Measurements from ENCODE around the gene GABRA5.
A peak's percentile ranks its signal among the peaks of the same experiment; 100 is the strongest.
"Not testable (repeated sequence)": the region's sequence is repeated elsewhere in the genome, so short reads cannot be mapped to it uniquely, and the experiment has no call there.

The GABRA5 gene

GRCh38 chr15:26866298-26867199, at the start of gene GABRA5:
Gene GABRA5 (plus strand): TSS chr15:26867062. CDS start chr15:26869249, 2,187 bp downstream.
- Histone ChIP-seq H3K27me3 (ENCODE audit: control insufficient read depth, insufficient read depth, low read length) (peaks cover 41% of the 10 kb centered on the region), H3K27ac (ENCODE audit: low read length) (no peak within 1 kb of the TSS), H3K4me3 (ENCODE audit: low read length) (peak within 1 kb of the TSS; percentile 61), H3K4me1 (ENCODE audit: control insufficient read depth, low read depth, low read length) (peaks cover 18% of the 10 kb centered on the region), H3K9ac (ENCODE audit: low read length) (peak within 1 kb of the TSS; percentile 16), H3K36me3 (ENCODE audit: control insufficient read depth, low read depth, low read length) (no peaks in the 10 kb centered on the region), H3K9me3 (ENCODE audit: control insufficient read depth, low read depth, low read length) (no peaks in the 10 kb centered on the region)

- H3K9me3 ChIP-seq (ENCODE audit: control insufficient read depth, low read depth, low read length): not testable (repeated sequence)
These were observed 35.7 kb upstream of the GABRA5 start for GRCh38 chr15:26831191-26831590.

GRCh38 chr15:26831951-26832350, 34.9 kb upstream of the GABRA5 start:
- H3K36me3 ChIP-seq (ENCODE audit: control insufficient read depth, low read depth, low read length): no peaks in the 10 kb centered on the region
- H3K4me3 ChIP-seq (ENCODE audit: low read length): no peak overlapping the region
- H3K27me3 ChIP-seq (ENCODE audit: control insufficient read depth, insufficient read depth, low read length): no peaks in the 10 kb centered on the region
- H3K4me1 ChIP-seq (ENCODE audit: control insufficient read depth, low read depth, low read length): no peaks in the 10 kb centered on the region
- H3K9me3 ChIP-seq (ENCODE audit: control insufficient read depth, low read depth, low read length): peaks cover 6% of the 10 kb centered on the region
- no peak overlapping the region for H3K27ac ChIP-seq (ENCODE audit: low read length)
- H3K9ac ChIP-seq (ENCODE audit: low read length): no peak overlapping the region

More at GRCh38 chr15:26831191-26831590, 35.7 kb upstream of the GABRA5 start:
- not testable (repeated sequence) for H3K27me3 ChIP-seq (ENCODE audit: control insufficient read depth, insufficient read depth, low read length); H3K4me3 ChIP-seq (ENCODE audit: low read length); H3K36me3 ChIP-seq (ENCODE audit: control insufficient read depth, low read depth, low read length); H3K9ac ChIP-seq (ENCODE audit: low read length); H3K4me1 ChIP-seq (ENCODE audit: control insufficient read depth, low read depth, low read length); H3K27ac ChIP-seq (ENCODE audit: low read length)

GRCh38 chr15:26838742-26839460, 28.0 kb upstream of the GABRA5 start:
- peak overlapping the region; percentile 57 for H3K4me3 ChIP-seq (ENCODE audit: low read length)
- H3K27ac ChIP-seq (ENCODE audit: low read length): no peak overlapping the region
- peaks cover 12% of the 10 kb centered on the region for H3K4me1 ChIP-seq (ENCODE audit: control insufficient read depth, low read depth, low read length)
- H3K9me3 ChIP-seq (ENCODE audit: control insufficient read depth, low read depth, low read length): peaks cover 14% of the 10 kb centered on the region
- no peaks in the 10 kb centered on the region for H3K36me3 ChIP-seq (ENCODE audit: control insufficient read depth, low read depth, low read length)
- H3K27me3 ChIP-seq (ENCODE audit: control insufficient read depth, insufficient read depth, low read length): no peaks in the 10 kb centered on the region
- H3K9ac ChIP-seq (ENCODE audit: low read length): no peak overlapping the region

GRCh38 chr15:26841514-26841913, 25.3 kb upstream of the GABRA5 start:
- Histone ChIP-seq H3K9ac (ENCODE audit: low read length) (no peak overlapping the region), H3K27me3 (ENCODE audit: control insufficient read depth, insufficient read depth, low read length) (no peaks in the 10 kb centered on the region), H3K4me1 (ENCODE audit: control insufficient read depth, low read depth, low read length) (peaks cover 12% of the 10 kb centered on the region)

GRCh38 chr15:26841941-26842340, 24.9 kb upstream of the GABRA5 start:
- Histone ChIP-seq H3K27me3 (ENCODE audit: control insufficient read depth, insufficient read depth, low read length) (no peaks in the 10 kb centered on the region), H3K4me3 (ENCODE audit: low read length) (no peak overlapping the region), H3K4me1 (ENCODE audit: control insufficient read depth, low read depth, low read length) (peaks cover 12% of the 10 kb centered on the region), H3K9me3 (ENCODE audit: control insufficient read depth, low read depth, low read length) (peaks cover 8% of the 10 kb centered on the region), H3K27ac (ENCODE audit: low read length) (no peak overlapping the region), H3K9ac (ENCODE audit: low read length) (no peak overlapping the region), H3K36me3 (ENCODE audit: control insufficient read depth, low read depth, low read length) (no peaks in the 10 kb centered on the region)

More at GRCh38 chr15:26841514-26841913, 25.3 kb upstream of the GABRA5 start:
- Histone ChIP-seq H3K9me3 (ENCODE audit: control insufficient read depth, low read depth, low read length) (peaks cover 11% of the 10 kb centered on the region), H3K27ac (ENCODE audit: low read length) (no peak overlapping the region), H3K36me3 (ENCODE audit: control insufficient read depth, low read depth, low read length) (no peaks in the 10 kb centered on the region), H3K4me3 (ENCODE audit: low read length) (no peak overlapping the region)

- Histone ChIP-seq H3K9me3 (ENCODE audit: control insufficient read depth, low read depth, low read length) (peaks cover 3% of the 10 kb centered on the region), H3K4me3 (ENCODE audit: low read length) (no peak overlapping the region), H3K9ac (ENCODE audit: low read length) (no peak overlapping the region), H3K4me1 (ENCODE audit: control insufficient read depth, low read depth, low read length) (peaks cover 12% of the 10 kb centered on the region), H3K36me3 (ENCODE audit: control insufficient read depth, low read depth, low read length) (no peaks in the 10 kb centered on the region), H3K27me3 (ENCODE audit: control insufficient read depth, insufficient read depth, low read length) (no peaks in the 10 kb centered on the region), H3K27ac (ENCODE audit: low read length) (no peak overlapping the region)
These were observed 24.5 kb upstream of the GABRA5 start for GRCh38 chr15:26842391-26842790.

- Histone ChIP-seq H3K4me3 (ENCODE audit: low read length) (no peak overlapping the region), H3K27ac (ENCODE audit: low read length) (no peak overlapping the region)
These were observed 22.0 kb upstream of the GABRA5 start for GRCh38 chr15:26844901-26845300.

GRCh38 chr15:26848498-26848897, 18.4 kb upstream of the GABRA5 start:
- H3K27ac ChIP-seq (ENCODE audit: low read length): no peak overlapping the region
- no peak overlapping the region for H3K4me3 ChIP-seq (ENCODE audit: low read length)
- no peaks in the 10 kb centered on the region for H3K9me3 ChIP-seq (ENCODE audit: control insufficient read depth, low read depth, low read length)
- no peak overlapping the region for H3K9ac ChIP-seq (ENCODE audit: low read length)
- no peaks in the 10 kb centered on the region for H3K27me3 ChIP-seq (ENCODE audit: control insufficient read depth, insufficient read depth, low read length)
- no peaks in the 10 kb centered on the region for H3K36me3 ChIP-seq (ENCODE audit: control insufficient read depth, low read depth, low read length)
- no peaks in the 10 kb centered on the region for H3K4me1 ChIP-seq (ENCODE audit: control insufficient read depth, low read depth, low read length)

More at GRCh38 chr15:26844901-26845300, 22.0 kb upstream of the GABRA5 start:
- Histone ChIP-seq H3K27me3 (ENCODE audit: control insufficient read depth, insufficient read depth, low read length) (no peaks in the 10 kb centered on the region), H3K9me3 (ENCODE audit: control insufficient read depth, low read depth, low read length) (no peaks in the 10 kb centered on the region), H3K9ac (ENCODE audit: low read length) (no peak overlapping the region), H3K4me1 (ENCODE audit: control insufficient read depth, low read depth, low read length) (peaks cover 12% of the 10 kb centered on the region), H3K36me3 (ENCODE audit: control insufficient read depth, low read depth, low read length) (no peaks in the 10 kb centered on the region)

GRCh38 chr15:26850161-26850560, 16.7 kb upstream of the GABRA5 start:
- Histone ChIP-seq H3K9me3 (ENCODE audit: control insufficient read depth, low read depth, low read length) (no peaks in the 10 kb centered on the region), H3K4me3 (ENCODE audit: low read length) (no peak overlapping the region)

GRCh38 chr15:26852980-26853379, 13.9 kb upstream of the GABRA5 start:
- no peak overlapping the region for H3K27ac ChIP-seq (ENCODE audit: low read length)
- H3K4me3 ChIP-seq (ENCODE audit: low read length): no peak overlapping the region
- no peaks in the 10 kb centered on the region for H3K4me1 ChIP-seq (ENCODE audit: control insufficient read depth, low read depth, low read length)
- H3K9ac ChIP-seq (ENCODE audit: low read length): no peak overlapping the region
- no peaks in the 10 kb centered on the region for H3K36me3 ChIP-seq (ENCODE audit: control insufficient read depth, low read depth, low read length)
- H3K9me3 ChIP-seq (ENCODE audit: control insufficient read depth, low read depth, low read length): no peaks in the 10 kb centered on the region
- no peaks in the 10 kb centered on the region for H3K27me3 ChIP-seq (ENCODE audit: control insufficient read depth, insufficient read depth, low read length)

More at GRCh38 chr15:26850161-26850560, 16.7 kb upstream of the GABRA5 start:
- H3K27ac ChIP-seq (ENCODE audit: low read length): no peak overlapping the region
- no peaks in the 10 kb centered on the region for H3K4me1 ChIP-seq (ENCODE audit: control insufficient read depth, low read depth, low read length)
- no peaks in the 10 kb centered on the region for H3K36me3 ChIP-seq (ENCODE audit: control insufficient read depth, low read depth, low read length)
- no peak overlapping the region for H3K9ac ChIP-seq (ENCODE audit: low read length)
- no peaks in the 10 kb centered on the region for H3K27me3 ChIP-seq (ENCODE audit: control insufficient read depth, insufficient read depth, low read length)
